ENCODE results near the gene PALD1.
A peak's percentile ranks its signal among the peaks of the same experiment; 100 is the strongest.

Gene PALD1

DNA sequence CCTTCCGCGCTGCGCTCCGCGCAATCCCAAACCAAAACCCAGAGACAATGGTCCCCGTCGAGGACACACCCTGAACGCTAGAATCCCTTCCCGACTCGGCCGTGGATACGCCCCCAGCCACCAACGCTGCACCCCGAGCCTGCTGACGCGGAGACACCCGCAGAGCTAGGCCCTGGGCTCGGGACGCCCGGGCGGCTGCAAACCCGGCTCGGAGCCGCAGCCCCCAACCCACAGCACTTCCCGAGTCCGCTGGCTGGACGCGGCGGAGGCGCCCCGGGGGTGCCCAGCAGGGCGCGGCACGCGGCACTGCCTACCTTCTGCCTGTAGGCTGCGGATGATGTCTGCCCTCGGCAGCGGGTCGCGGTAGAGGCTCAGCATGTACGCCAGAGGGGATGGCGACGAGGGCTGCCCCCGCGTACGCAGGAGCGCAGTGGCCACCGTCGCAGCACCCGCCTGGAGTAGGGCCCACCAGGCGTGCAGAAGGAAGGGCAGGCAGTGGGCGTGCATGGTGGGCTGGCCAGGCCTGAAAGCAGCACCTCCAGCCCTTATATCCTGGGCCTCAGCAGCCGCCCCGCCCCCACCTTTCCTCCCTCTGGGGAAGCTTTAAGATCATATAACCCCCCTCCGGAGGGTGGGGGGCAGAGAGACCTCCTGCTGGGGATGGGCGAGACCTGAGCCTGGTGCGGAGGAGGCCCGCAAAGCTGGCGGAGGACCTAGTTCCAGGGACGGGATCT, 37.2 kb upstream of the PALD1 start, which contains the start of gene NODAL:
Gene NODAL, minus strand, starts transcription at position 521 of the 734 bp plus-strand sequence. Its CDS starts 14 bp downstream, at position 507.
- under 1% methylated on average over 59 of the region's 60 CpGs for WGBS
- Histone ChIP-seq H3K36me3 (ENCODE audit: insufficient read depth, low read length) (no peaks in the 10 kb centered on the region), H3K4me3 (ENCODE audit: low read length) (peak within 1 kb of the TSS; percentile 70), H3K27ac (ENCODE audit: low read depth, low read length) (peak within 1 kb of the TSS; percentile 74; the same call in 1 of the 2 replicates), H3K9ac (ENCODE audit: low read depth, low read length) (peak within 1 kb of the TSS; percentile 71), H3K27me3 (ENCODE audit: insufficient read depth, low read length) (peaks cover 52% of the 10 kb centered on the region), H3K4me1 (ENCODE audit: insufficient read depth, low read length) (peaks cover 19% of the 10 kb centered on the region), H3K9me3 (ENCODE audit: insufficient read depth, low read depth, low read length) (no peaks in the 10 kb centered on the region)

DNA sequence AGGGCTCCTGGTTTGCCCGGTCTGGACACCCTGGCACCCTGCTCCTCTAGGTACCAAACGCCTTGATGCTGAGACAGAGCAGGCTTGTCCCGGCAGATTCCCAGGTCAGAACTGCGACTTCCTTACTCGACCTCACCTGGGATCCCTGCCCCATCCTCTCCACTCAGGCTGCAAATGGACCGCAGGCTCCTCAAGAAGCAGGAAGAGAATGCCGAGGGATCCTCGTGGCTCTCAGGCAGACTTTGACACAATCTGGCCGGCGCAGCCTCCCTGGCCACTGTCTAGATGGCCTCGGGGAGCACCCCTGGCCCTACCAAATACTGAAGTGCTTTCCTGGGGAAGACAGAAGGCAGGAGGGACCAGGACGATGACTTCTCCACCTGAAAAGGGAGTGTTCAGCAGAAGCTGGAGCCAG, 36.7 kb upstream of the PALD1 start:
- Histone ChIP-seq H3K27ac (ENCODE audit: low read depth, low read length) (peak overlapping the region; percentile 74; the same call in 1 of the 2 replicates), H3K27me3 (ENCODE audit: insufficient read depth, low read length) (peaks cover 52% of the 10 kb centered on the region), H3K4me1 (ENCODE audit: insufficient read depth, low read length) (peaks cover 20% of the 10 kb centered on the region), H3K9me3 (ENCODE audit: insufficient read depth, low read depth, low read length) (no peaks in the 10 kb centered on the region), H3K4me3 (ENCODE audit: low read length) (peak overlapping the region; percentile 70), H3K9ac (ENCODE audit: low read depth, low read length) (peak overlapping the region; percentile 71), H3K36me3 (ENCODE audit: insufficient read depth, low read length) (no peaks in the 10 kb centered on the region)
- whole genome bisulfite sequencing: 4% methylated on average over 12 of the region's 12 CpGs

DNA sequence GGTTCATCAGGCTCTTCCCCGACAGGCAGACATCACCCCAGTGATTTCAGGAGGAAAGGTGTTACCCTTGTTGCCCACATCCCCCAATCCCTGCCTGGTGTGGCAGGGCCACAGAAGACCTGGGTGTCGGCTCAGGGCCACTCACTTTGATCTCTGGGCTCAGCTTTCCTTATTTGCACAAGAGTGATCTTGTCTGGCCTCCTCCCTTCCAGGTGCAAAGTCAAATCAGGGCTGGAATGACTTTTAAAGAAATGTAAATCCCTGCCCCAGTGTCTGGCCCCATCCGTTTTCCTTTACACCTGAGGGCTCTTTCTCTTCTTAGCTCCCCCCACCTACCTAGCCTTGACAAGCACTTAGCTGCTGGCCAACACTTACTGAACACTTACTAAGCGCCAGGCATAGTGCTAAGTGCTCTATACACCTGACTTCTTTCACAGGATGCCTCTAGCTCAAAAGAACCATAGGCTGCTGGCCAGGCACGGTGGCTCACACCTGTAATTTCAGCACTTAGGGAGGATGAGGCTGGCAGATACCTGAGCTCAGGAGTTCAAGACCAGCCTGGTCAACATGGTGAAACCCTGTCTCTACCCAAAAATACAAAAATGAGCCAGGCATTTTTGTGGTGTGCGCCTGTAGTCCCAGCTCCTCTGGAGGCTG, 36.1 kb upstream of the PALD1 start:
- Histone ChIP-seq H3K27ac (ENCODE audit: low read depth, low read length) (peak overlapping the region; percentile 74; the same call in 1 of the 2 replicates), H3K36me3 (ENCODE audit: insufficient read depth, low read length) (no peaks in the 10 kb centered on the region), H3K4me3 (ENCODE audit: low read length) (peak overlapping the region; percentile 70), H3K9ac (ENCODE audit: low read depth, low read length) (peak overlapping the region; percentile 71; the same call in 1 of the 2 replicates), H3K27me3 (ENCODE audit: insufficient read depth, low read length) (peaks cover 52% of the 10 kb centered on the region), H3K9me3 (ENCODE audit: insufficient read depth, low read depth, low read length) (no peaks in the 10 kb centered on the region), H3K4me1 (ENCODE audit: insufficient read depth, low read length) (peaks cover 18% of the 10 kb centered on the region)
- 22% methylated on average over 6 of the region's 6 CpGs for WGBS

- Histone ChIP-seq H3K4me3 (ENCODE audit: low read length) (no peak overlapping the region), H3K36me3 (ENCODE audit: insufficient read depth, low read length) (no peaks in the 10 kb centered on the region), H3K9me3 (ENCODE audit: insufficient read depth, low read depth, low read length) (no peaks in the 10 kb centered on the region), H3K9ac (ENCODE audit: low read depth, low read length) (no peak overlapping the region), H3K27ac (ENCODE audit: low read depth, low read length) (no peak overlapping the region), H3K27me3 (ENCODE audit: insufficient read depth, low read length) (peaks cover 39% of the 10 kb centered on the region), H3K4me1 (ENCODE audit: insufficient read depth, low read length) (peaks cover 16% of the 10 kb centered on the region)
- 91% methylated on average over 4 of the region's 4 CpGs for WGBS
These were observed 33.8 kb upstream of the PALD1 start for GRCh38 chr10:70444744-70445143.

DNA sequence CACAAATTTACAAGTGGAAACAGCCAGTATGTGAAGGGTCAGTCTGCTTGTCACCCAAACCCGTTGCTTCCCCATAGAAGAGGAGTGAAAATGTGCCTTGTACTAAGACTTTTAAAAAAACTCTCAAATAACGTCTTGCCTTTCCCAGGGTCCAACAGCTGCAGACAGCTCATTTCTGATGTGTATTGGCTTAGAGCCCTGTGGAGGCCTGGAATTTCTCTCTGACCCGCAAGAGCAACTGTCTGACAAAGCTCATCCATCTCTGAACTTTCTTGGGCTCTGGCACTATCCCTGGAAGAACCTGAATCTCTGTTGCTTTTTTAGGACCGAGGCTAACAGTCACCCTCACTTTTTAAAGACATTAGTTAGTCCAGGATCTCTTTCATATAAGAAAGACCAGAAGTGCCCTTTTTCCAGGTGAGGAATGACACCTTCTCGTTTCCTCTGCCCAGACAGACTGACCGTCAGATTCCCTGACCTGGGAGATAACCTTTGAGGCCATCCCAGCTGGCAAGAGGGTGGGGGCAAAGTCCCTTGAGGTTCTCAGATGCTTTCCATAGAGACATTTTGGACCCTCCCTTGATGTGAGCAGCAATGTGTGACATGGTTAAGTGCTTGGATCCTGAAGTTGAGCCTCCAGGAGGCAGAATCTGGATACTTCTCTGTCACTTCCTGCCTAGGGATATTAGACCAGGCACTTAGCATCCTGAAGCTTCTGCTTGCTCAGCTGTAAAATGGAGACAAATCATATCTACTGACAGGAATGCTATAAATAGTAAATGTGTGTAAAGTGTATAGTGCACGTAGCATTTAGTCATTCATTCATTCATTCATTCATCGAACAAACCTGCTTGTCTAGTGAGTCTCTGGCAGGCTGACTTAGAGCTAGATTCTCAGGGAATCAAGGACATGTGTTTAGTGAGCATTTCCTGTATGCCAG, 32.6 kb upstream of the PALD1 start:
- no peak overlapping the region for H3K9ac ChIP-seq (ENCODE audit: low read depth, low read length)
- peaks cover 26% of the 10 kb centered on the region for H3K27me3 ChIP-seq (ENCODE audit: insufficient read depth, low read length)
- H3K36me3 ChIP-seq (ENCODE audit: insufficient read depth, low read length): no peaks in the 10 kb centered on the region
- no peaks in the 10 kb centered on the region for H3K9me3 ChIP-seq (ENCODE audit: insufficient read depth, low read depth, low read length)
- WGBS: 59% methylated on average over 7 of the region's 8 CpGs
- no peak overlapping the region for H3K27ac ChIP-seq (ENCODE audit: low read depth, low read length)
- H3K4me3 ChIP-seq (ENCODE audit: low read length): no peak overlapping the region
- H3K4me1 ChIP-seq (ENCODE audit: insufficient read depth, low read length): peaks cover 21% of the 10 kb centered on the region

- Histone ChIP-seq H3K9ac (ENCODE audit: low read depth, low read length) (no peak overlapping the region), H3K27ac (ENCODE audit: low read depth, low read length) (no peak overlapping the region), H3K4me1 (ENCODE audit: insufficient read depth, low read length) (peaks cover 24% of the 10 kb centered on the region), H3K27me3 (ENCODE audit: insufficient read depth, low read length) (peaks cover 5% of the 10 kb centered on the region; the same call in 1 of the 2 replicates), H3K4me3 (ENCODE audit: low read length) (no peak overlapping the region), H3K9me3 (ENCODE audit: insufficient read depth, low read depth, low read length) (no peaks in the 10 kb centered on the region), H3K36me3 (ENCODE audit: insufficient read depth, low read length) (no peaks in the 10 kb centered on the region)
- WGBS: 91% methylated on average over 2 of the region's 2 CpGs
These were observed 30.3 kb upstream of the PALD1 start for GRCh38 chr10:70448236-70448635.

GRCh38 chr10:70455213-70455630, 23.3 kb upstream of the PALD1 start:
- 17% methylated on average over 6 of the region's 6 CpGs for WGBS
- Histone ChIP-seq H3K27ac (ENCODE audit: low read depth, low read length) (peak overlapping the region; percentile 47; the same call in 1 of the 2 replicates), H3K27me3 (ENCODE audit: insufficient read depth, low read length) (peaks cover 55% of the 10 kb centered on the region), H3K4me3 (ENCODE audit: low read length) (no peak overlapping the region), H3K36me3 (ENCODE audit: insufficient read depth, low read length) (no peaks in the 10 kb centered on the region), H3K9ac (ENCODE audit: low read depth, low read length) (no peak overlapping the region), H3K4me1 (ENCODE audit: insufficient read depth, low read length) (peaks cover 53% of the 10 kb centered on the region), H3K9me3 (ENCODE audit: insufficient read depth, low read depth, low read length) (no peaks in the 10 kb centered on the region)

DNA sequence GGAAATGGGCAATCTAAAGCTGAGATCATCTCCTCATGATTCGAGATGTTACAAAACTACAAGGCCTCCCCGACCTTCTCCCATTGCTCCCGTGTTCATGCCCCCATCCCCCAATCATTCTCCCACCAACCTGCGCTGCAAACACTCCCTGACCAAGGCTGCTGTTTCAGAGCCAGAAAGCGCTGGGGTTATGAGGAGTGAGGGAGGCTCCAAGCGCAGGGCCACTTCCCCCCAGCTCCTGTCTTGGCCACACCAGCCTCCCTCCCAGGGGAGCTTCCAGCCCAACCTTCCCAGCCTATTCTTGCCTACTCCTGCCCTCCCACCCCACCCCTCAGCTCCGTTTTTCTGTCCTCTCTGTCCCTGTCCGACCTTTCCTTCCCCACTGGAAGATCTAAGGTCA, 22.4 kb upstream of the PALD1 start:
- Histone ChIP-seq H3K27me3 (ENCODE audit: insufficient read depth, low read length) (peaks cover 58% of the 10 kb centered on the region), H3K9ac (ENCODE audit: low read depth, low read length) (no peak overlapping the region)
- WGBS: 19% methylated on average over 6 of the region's 8 CpGs

GRCh38 chr10:70457759-70458305, 20.7 kb upstream of the PALD1 start:
- H3K27ac ChIP-seq (ENCODE audit: low read depth, low read length): no peak overlapping the region
- H3K4me1 ChIP-seq (ENCODE audit: insufficient read depth, low read length): peaks cover 44% of the 10 kb centered on the region
- H3K9ac ChIP-seq (ENCODE audit: low read depth, low read length): no peak overlapping the region; the same call in 1 of the 2 replicates
- peak overlapping the region; percentile 52 for H3K4me3 ChIP-seq (ENCODE audit: low read length)
- WGBS: 19% methylated on average over 17 of the region's 17 CpGs
- H3K9me3 ChIP-seq (ENCODE audit: insufficient read depth, low read depth, low read length): no peaks in the 10 kb centered on the region
- peaks cover 58% of the 10 kb centered on the region for H3K27me3 ChIP-seq (ENCODE audit: insufficient read depth, low read length)
- H3K36me3 ChIP-seq (ENCODE audit: insufficient read depth, low read length): no peaks in the 10 kb centered on the region

More for the DNA sequence above, 22.4 kb upstream of the PALD1 start:
- Histone ChIP-seq H3K27ac (ENCODE audit: low read depth, low read length) (no peak overlapping the region), H3K4me1 (ENCODE audit: insufficient read depth, low read length) (peaks cover 45% of the 10 kb centered on the region), H3K9me3 (ENCODE audit: insufficient read depth, low read depth, low read length) (no peaks in the 10 kb centered on the region), H3K36me3 (ENCODE audit: insufficient read depth, low read length) (no peaks in the 10 kb centered on the region), H3K4me3 (ENCODE audit: low read length) (peak overlapping the region; percentile 18; the same call in 1 of the 2 replicates)

- no peaks in the 10 kb centered on the region for H3K36me3 ChIP-seq (ENCODE audit: insufficient read depth, low read length)
- peak overlapping the region; percentile 52 for H3K4me3 ChIP-seq (ENCODE audit: low read length)
- H3K27ac ChIP-seq (ENCODE audit: low read depth, low read length): no peak overlapping the region
- H3K4me1 ChIP-seq (ENCODE audit: insufficient read depth, low read length): peaks cover 43% of the 10 kb centered on the region
- H3K9ac ChIP-seq (ENCODE audit: low read depth, low read length): peak overlapping the region; percentile 37; the same call in 1 of the 2 replicates
- peaks cover 56% of the 10 kb centered on the region for H3K27me3 ChIP-seq (ENCODE audit: insufficient read depth, low read length)
- no peaks in the 10 kb centered on the region for H3K9me3 ChIP-seq (ENCODE audit: insufficient read depth, low read depth, low read length)
- 1% methylated on average over 62 of the region's 62 CpGs for WGBS
These were observed 20.1 kb upstream of the PALD1 start for GRCh38 chr10:70458329-70459060.
